ENCODE results near the gene MIS12.

DNA sequence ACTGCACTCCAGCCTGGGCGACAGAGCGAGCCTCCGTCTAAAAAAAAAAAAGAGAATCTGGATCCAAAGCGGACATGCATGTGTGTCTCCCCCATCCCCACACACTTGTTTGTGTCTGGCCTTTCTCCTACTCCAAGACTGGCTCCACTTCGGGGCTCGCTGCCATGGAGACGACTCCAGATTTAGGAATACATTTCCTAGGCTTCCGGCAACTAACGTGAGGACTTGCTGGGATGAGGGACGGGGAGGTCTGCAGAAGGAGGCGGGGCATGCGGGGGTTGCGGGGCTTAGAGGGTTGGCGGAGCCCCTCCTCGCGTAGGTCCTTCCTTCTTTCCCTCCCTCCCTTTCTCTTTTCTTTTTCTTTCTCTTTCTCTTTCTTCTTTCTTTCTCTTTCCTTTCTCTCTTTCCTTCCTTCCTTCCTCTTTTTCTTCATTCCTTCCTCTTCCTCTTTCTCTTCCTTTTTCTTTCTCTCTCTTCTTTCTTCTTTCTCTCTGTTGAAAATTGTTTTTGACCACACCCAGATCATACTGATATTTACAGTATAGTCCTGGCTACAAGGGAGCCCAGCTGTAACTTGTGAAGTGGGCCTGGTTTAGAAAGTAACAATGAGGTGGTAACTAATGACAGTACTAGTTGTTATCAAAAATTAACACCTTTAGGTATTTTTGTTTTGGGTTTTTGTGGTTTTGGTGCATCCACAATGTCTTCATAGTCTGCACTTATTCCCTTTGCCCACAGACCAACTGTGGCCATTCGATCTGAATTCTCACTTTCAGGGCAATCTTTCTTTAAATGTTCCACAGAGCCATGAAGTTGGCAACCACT, 25.2 kb downstream of the MIS12 start:
- TF ChIP-seq EZH2 (IDR thresholded peaks at IDR 0.05) (no peak), ZFX (IDR thresholded peaks at IDR 0.05) (no peak), JUND (IDR thresholded peaks at IDR 0.05) (no peak), POLR2A (IDR thresholded peaks at IDR 0.05; ENCODE audit: borderline replicate concordance, extremely low read depth, insufficient read depth, insufficient read length) (no peak), FOSL1 (IDR thresholded peaks at IDR 0.05; ENCODE audit: low read depth) (no peak), SP1 (IDR thresholded peaks at IDR 0.05; ENCODE audit: low read depth) (no peak)
- TF ChIP-seq, protein P1, sequence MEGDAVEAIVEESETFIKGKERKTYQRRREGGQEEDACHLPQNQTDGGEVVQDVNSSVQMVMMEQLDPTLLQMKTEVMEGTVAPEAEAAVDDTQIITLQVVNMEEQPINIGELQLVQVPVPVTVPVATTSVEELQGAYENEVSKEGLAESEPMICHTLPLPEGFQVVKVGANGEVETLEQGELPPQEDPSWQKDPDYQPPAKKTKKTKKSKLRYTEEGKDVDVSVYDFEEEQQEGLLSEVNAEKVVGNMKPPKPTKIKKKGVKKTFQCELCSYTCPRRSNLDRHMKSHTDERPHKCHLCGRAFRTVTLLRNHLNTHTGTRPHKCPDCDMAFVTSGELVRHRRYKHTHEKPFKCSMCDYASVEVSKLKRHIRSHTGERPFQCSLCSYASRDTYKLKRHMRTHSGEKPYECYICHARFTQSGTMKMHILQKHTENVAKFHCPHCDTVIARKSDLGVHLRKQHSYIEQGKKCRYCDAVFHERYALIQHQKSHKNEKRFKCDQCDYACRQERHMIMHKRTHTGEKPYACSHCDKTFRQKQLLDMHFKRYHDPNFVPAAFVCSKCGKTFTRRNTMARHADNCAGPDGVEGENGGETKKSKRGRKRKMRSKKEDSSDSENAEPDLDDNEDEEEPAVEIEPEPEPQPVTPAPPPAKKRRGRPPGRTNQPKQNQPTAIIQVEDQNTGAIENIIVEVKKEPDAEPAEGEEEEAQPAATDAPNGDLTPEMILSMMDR (IDR thresholded peaks at IDR 0.05 in 2 of 3, conservative IDR thresholded peaks at IDR 0.05 in 1 of 3; ENCODE audit: borderline replicate concordance in 1 of 3, insufficient read depth in 1 of 3, low read depth in 2 of 3, low read length in 2 of 3): no peak
- TF ChIP-seq, protein P2, sequence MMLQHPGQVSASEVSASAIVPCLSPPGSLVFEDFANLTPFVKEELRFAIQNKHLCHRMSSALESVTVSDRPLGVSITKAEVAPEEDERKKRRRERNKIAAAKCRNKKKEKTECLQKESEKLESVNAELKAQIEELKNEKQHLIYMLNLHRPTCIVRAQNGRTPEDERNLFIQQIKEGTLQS (IDR thresholded peaks at IDR 0.05): no peak
- TF ChIP-seq, protein P3, sequence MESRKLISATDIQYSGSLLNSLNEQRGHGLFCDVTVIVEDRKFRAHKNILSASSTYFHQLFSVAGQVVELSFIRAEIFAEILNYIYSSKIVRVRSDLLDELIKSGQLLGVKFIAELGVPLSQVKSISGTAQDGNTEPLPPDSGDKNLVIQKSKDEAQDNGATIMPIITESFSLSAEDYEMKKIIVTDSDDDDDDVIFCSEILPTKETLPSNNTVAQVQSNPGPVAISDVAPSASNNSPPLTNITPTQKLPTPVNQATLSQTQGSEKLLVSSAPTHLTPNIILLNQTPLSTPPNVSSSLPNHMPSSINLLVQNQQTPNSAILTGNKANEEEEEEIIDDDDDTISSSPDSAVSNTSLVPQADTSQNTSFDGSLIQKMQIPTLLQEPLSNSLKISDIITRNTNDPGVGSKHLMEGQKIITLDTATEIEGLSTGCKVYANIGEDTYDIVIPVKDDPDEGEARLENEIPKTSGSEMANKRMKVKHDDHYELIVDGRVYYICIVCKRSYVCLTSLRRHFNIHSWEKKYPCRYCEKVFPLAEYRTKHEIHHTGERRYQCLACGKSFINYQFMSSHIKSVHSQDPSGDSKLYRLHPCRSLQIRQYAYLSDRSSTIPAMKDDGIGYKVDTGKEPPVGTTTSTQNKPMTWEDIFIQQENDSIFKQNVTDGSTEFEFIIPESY (IDR thresholded peaks at IDR 0.05; ENCODE audit: extremely low read depth, insufficient replicate concordance, low read length): no peak
